OCI-LY7 (cell line): ENCODE measurements around the gene JAKMIP2. TPM values are rescaled to one million over a fixed set of nuclear protein-coding genes. Genes with fewer than 3 reads are reported as not detected.
A peak's percentile ranks its signal among the peaks of the same experiment; 100 is the strongest.

Source experiments
- BruUV-seq: library from RNA; stranded (reverse); fragments of 400-500 nt; replicated peaks from 2 replicates; lab custom pipeline; 2021; lab: Mats Ljungman, UMichigan
- CTCF ChIA-PET: fragments of 300-600 bp; sonication (Branson Sonifier 250); formaldehyde crosslinking; loops from one replicate; lab custom pipeline; 2022; ENCODE audit warnings: antibody characterized with exemption; ENCODE audit not compliant: unreplicated experiment; lab: Charles Lee
- POLR2A ChIA-PET: fragments of 300-600 bp; sonication (Branson Sonifier 250); formaldehyde crosslinking; loops from one replicate; lab custom pipeline; 2022; ENCODE audit warnings: antibody characterized with exemption; lab: Charles Lee
- DNase-seq: peaks from one replicate; pipeline ENCODE4 v3.0.0-alpha.2; 2015; ENCODE audit warnings: low spot score
- H2AFZ ChIP-seq: fragments of 200-600 bp; sonication (generic), shearing (Covaris generic); 2 replicates; pipeline ENCODE4 v1.6.1; 2014; ENCODE audit warnings: mild to moderate bottlenecking, antibody characterized with exemption, low read length, moderate library complexity
- H3K27ac ChIP-seq: fragments of 200-600 bp; sonication (generic); 2 replicates; pipeline ENCODE4 v1.5.1; 2014; ENCODE audit warnings: mixed run types, low read depth, mild to moderate bottlenecking, moderate library complexity, low read length, inconsistent platforms; ENCODE audit not compliant: poor library complexity, severe bottlenecking
- H3K36me3 ChIP-seq: fragments of 200-600 bp; sonication (generic); 2 replicates; pipeline ENCODE4 v1.6.1; 2014; ENCODE audit warnings: mild to moderate bottlenecking, antibody characterized with exemption, low read length, moderate library complexity, mixed read lengths; ENCODE audit not compliant: insufficient read depth
- H3K4me1 ChIP-seq: fragments of 200-600 bp; sonication (generic); 2 replicates; pipeline ENCODE4 v1.5.1; 2014; ENCODE audit warnings: mild to moderate bottlenecking, low read length; ENCODE audit not compliant: insufficient read depth, poor library complexity, severe bottlenecking
- H3K4me2 ChIP-seq: fragments of 200-600 bp; sonication (generic); 2 replicates; pipeline ENCODE4 v1.6.1; 2014; ENCODE audit warnings: mild to moderate bottlenecking, low read length
- H3K4me3 ChIP-seq: fragments of 200-600 bp; sonication (generic); 2 replicates; pipeline ENCODE4 v1.5.1; 2014; ENCODE audit warnings: mild to moderate bottlenecking, low read depth, low read length; ENCODE audit not compliant: poor library complexity, severe bottlenecking
- H3K79me2 ChIP-seq: fragments of 200-600 bp; sonication (generic); 2 replicates; pipeline ENCODE4 v1.6.1; 2016; ENCODE audit warnings: low read depth, mild to moderate bottlenecking, low read length, moderate library complexity, mixed read lengths; ENCODE audit not compliant: insufficient read depth
- H3K9me2 ChIP-seq: fragments of 200-600 bp; sonication (generic); 2 replicates; pipeline ENCODE4 v1.6.1; 2016; ENCODE audit warnings: mild to moderate bottlenecking, low read length, mixed read lengths; ENCODE audit not compliant: insufficient read depth
- H3K9me3 ChIP-seq: fragments of 200-600 bp; sonication (generic); 2 replicates; pipeline ENCODE4 v1.6.1; 2014; ENCODE audit warnings: mild to moderate bottlenecking, mixed run types, low read length, mixed read lengths
- H4K20me1 ChIP-seq: fragments of 200-600 bp; sonication (generic); 2 replicates; pipeline ENCODE4 v1.6.1; 2014; ENCODE audit warnings: mild to moderate bottlenecking, antibody characterized with exemption, low read length, moderate library complexity, mixed read lengths; ENCODE audit not compliant: insufficient read depth
- CTCF ChIP-seq: fragments of 200-600 bp; sonication (generic); conservative IDR thresholded peaks from 2 replicates; pipeline ENCODE4 v1.5.1; 2014; ENCODE audit warnings: mild to moderate bottlenecking, antibody characterized with exemption, low read length, moderate library complexity, mixed read lengths
- EZH2phosphoT487 ChIP-seq: fragments of 200-600 bp; sonication (generic); IDR thresholded peaks from 2 replicates; pipeline ENCODE4 v1.6.1; 2018; ENCODE audit warnings: low read depth, borderline replicate concordance, mild to moderate bottlenecking, mixed run types, antibody characterized with exemption, low read length, moderate library complexity, mixed read lengths
- intact Hi-C: fragments of 100-400 bp; cut with micrococcal nuclease; formaldehyde crosslinking; loops from one replicate; pipeline ENCODE4 v1.10.0; 2022; ENCODE audit not compliant: unreplicated experiment
- total RNA-seq, 2 experiments: library from RNA; depleted of rRNA in 1 of 2; stranded (reverse); fragments of >200 nt in 1 of 2; shearing (Covaris generic) in 1 of 2; gene quantifications; 2 replicates each; pipeline ENCODE4 v1.2.3, GENCODE V29; 2014 to 2022

Gene JAKMIP2
- total RNA-seq, 2 experiments from 2014 or later, result 4.0 to 14.5 TPM

- BruUV-seq, result no TSS peak
These were observed 1.5 kb downstream of the JAKMIP2 start for GRCh38 chr5:147780924-147781573.

GRCh38 chr5:147779694-147780093, 2.8 kb downstream of the JAKMIP2 start:
- no peak for DNase-seq

More at GRCh38 chr5:147780924-147781573, 1.5 kb downstream of the JAKMIP2 start:
- Histone ChIP-seq H3K27ac (peak overlapping the region; percentile 85), H3K4me3 (peak overlapping the region; percentile 79), H3K4me1 (peaks cover 29% of the 10 kb centered on the region), H2AFZ (no peak overlapping the region; the same call in 1 of the 2 replicates), H3K9me3 (peaks cover under 1% of the 10 kb centered on the region; the same call in 1 of the 2 replicates), H3K79me2 (peaks cover 21% of the 10 kb centered on the region; the same call in 1 of the 2 replicates), H3K4me2 (peak overlapping the region; percentile 76), H3K36me3 (no peaks in the 10 kb centered on the region; the same call in 1 of the 2 replicates), H4K20me1 (no peaks in the 10 kb centered on the region), H3K9me2 (no peaks in the 10 kb centered on the region)
- CTCF ChIA-PET, result interaction anchor here (0.5 kb wide), 1 partner anchor 1139 kb away, joined by 3 read pairs; no protein-coding TSS in a partner anchor
- POLR2A ChIA-PET, result interaction anchor here (1.0 kb wide), 1 partner anchor 16 kb away, joined by 3 read pairs; no protein-coding TSS in a partner anchor
- no peak for DNase-seq
- intact Hi-C loops, result no loop called here
- no peak for TF ChIP-seq CTCF
- no peak for TF ChIP-seq EZH2phosphoT487

More at GRCh38 chr5:147779694-147780093, 2.8 kb downstream of the JAKMIP2 start:
- TF ChIP-seq EZH2phosphoT487 (no peak), CTCF (no peak)
- peaks cover 29% of the 10 kb centered on the region for H3K4me1 ChIP-seq
- H2AFZ ChIP-seq, result no peak overlapping the region
- ChIA-PET CTCF (no interaction called here), POLR2A (interaction anchor here (0.6 to 1.7 kb wide), 5 partner anchors 9 to 207 kb away, joined by 3 to 4 read pairs (median 4); no protein-coding TSS in a partner anchor)
- peak overlapping the region; percentile 76; the same call in 1 of the 2 replicates for H3K4me2 ChIP-seq
- intact Hi-C loops, result no loop called here
- no peaks in the 10 kb centered on the region for H3K9me2 ChIP-seq
- no peak overlapping the region for H3K4me3 ChIP-seq
- H3K9me3 ChIP-seq, result peaks cover 6% of the 10 kb centered on the region
- no peaks in the 10 kb centered on the region for H4K20me1 ChIP-seq
- peaks cover 21% of the 10 kb centered on the region; the same call in 1 of the 2 replicates for H3K79me2 ChIP-seq
- no peak overlapping the region for H3K27ac ChIP-seq
- BruUV-seq, result no TSS peak
- no peaks in the 10 kb centered on the region; the same call in 1 of the 2 replicates for H3K36me3 ChIP-seq
